ENCODE results near the gene AUH. TPM values are rescaled to one million over a fixed set of nuclear protein-coding genes. Genes with fewer than 3 reads are reported as not detected.

The AUH gene
- total and polyA plus RNA-seq, 2 donors from 2014 or later, result 31.6 to 63.5 TPM

DNA sequence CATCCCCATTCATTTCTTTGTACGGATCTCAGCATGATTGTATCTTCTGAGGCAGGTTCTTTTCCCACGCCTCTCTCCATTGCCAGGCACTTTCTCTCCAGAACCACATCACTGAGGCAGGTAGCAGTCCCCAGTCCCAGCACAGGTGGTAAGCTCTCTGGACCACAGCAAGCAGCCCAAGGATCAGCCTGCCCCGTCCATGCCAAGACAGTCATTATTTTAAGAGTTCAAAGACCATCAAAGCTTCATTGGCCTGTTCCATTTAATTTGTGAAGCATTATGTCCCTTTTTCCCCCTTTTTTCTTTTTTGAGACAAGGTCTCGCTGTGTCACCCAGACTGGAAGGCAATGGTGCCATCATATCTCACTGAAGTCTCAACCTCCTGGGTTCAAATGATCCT is 171.7 kb downstream of the AUH start:
- Histone ChIP-seq H3K27ac (ENCODE audit: low read depth in 2 of 2, low read length in 2 of 2) (no peak overlapping the region), H3K4me3 (ENCODE audit: low read length in 3 of 3) (no peak overlapping the region), H3K9me3 (ENCODE audit: control insufficient read depth in 2 of 3, insufficient read depth in 1 of 3, low read length in 3 of 3) (no peaks in the 10 kb centered on the region), H3K27me3 (ENCODE audit: control insufficient read depth, insufficient read depth, low read length) (no peaks in the 10 kb centered on the region), H3K36me3 (ENCODE audit: control insufficient read depth in 2 of 3, insufficient read depth in 3 of 3, low read length in 3 of 3) (no peaks in the 10 kb centered on the region), H3K4me1 (ENCODE audit: control insufficient read depth in 2 of 3, insufficient read depth in 2 of 3, low read depth in 1 of 3, low read length in 3 of 3) (peaks cover 10 to 29% (median 24%) of the 10 kb centered on the region in 3 donors), H3K9ac (ENCODE audit: low read length in 3 of 3) (no peak overlapping the region)
- TF ChIP-seq, protein P1, sequence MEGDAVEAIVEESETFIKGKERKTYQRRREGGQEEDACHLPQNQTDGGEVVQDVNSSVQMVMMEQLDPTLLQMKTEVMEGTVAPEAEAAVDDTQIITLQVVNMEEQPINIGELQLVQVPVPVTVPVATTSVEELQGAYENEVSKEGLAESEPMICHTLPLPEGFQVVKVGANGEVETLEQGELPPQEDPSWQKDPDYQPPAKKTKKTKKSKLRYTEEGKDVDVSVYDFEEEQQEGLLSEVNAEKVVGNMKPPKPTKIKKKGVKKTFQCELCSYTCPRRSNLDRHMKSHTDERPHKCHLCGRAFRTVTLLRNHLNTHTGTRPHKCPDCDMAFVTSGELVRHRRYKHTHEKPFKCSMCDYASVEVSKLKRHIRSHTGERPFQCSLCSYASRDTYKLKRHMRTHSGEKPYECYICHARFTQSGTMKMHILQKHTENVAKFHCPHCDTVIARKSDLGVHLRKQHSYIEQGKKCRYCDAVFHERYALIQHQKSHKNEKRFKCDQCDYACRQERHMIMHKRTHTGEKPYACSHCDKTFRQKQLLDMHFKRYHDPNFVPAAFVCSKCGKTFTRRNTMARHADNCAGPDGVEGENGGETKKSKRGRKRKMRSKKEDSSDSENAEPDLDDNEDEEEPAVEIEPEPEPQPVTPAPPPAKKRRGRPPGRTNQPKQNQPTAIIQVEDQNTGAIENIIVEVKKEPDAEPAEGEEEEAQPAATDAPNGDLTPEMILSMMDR (IDR thresholded peaks at IDR 0.05; ENCODE audit: borderline replicate concordance, extremely low read depth, insufficient read depth), result no peak
- DNase-seq, result no peak
- intact Hi-C loops (cut with DNase I), result no loop called here
- FAIRE-seq, result no peak

DNA sequence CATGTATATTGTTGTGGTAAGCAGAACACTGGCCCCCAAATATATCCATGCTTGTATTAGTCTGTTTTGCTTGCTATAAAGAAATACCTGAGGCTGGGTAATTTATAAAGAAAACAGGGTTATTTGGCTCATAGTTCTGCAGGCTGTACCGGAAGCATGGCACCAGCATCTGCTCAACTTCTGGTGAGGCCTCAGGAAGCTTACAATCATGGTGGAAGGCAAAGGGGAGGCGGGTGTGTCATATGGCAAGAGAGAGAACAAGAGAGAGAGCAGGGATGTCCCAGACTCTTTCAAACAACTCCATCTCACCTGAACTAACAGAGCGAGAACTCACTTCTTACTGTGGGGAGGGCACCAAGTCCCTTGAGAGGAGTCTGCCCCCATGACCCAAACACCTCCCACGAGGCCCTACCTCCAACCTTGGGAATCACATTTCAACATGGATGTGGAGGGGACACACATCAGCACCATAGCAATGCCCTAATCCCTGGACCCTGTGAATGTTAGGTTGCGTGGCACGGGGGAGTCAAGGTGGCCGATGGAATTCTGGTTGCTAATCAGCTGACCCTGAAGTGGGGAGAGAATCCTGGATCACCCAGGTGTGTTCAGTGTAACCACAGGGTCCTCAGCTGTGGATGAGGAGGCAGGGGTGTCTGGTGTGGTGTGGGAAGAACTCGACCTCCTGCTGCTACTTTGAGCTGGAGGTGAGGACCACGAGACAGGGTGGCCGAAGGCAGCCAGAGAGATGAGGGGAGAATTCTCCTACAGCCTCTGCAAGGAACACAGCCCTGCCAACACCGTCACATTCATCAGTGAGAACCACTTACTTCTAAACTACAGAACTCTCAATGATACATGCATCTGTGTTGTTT is 172.8 kb downstream of the AUH start:
- H3K9ac ChIP-seq (ENCODE audit: low read length in 3 of 3), result no peak overlapping the region
- DNase-seq (no peak), FAIRE-seq (no peak)
- intact Hi-C loops (cut with DNase I), result no loop called here
- TF ChIP-seq, protein P1 (IDR thresholded peaks at IDR 0.05; ENCODE audit: borderline replicate concordance, extremely low read depth, insufficient read depth), result no peak
- no peaks in the 10 kb centered on the region for H3K36me3 ChIP-seq (ENCODE audit: control insufficient read depth in 2 of 3, insufficient read depth in 3 of 3, low read length in 3 of 3)
- no peaks in the 10 kb centered on the region for H3K27me3 ChIP-seq (ENCODE audit: control insufficient read depth, insufficient read depth, low read length)
- H3K27ac ChIP-seq (ENCODE audit: low read depth in 2 of 2, low read length in 2 of 2), result no peak overlapping the region
- peaks cover 6 to 18% (median 16%) of the 10 kb centered on the region in 3 donors for H3K4me1 ChIP-seq (ENCODE audit: control insufficient read depth in 2 of 3, insufficient read depth in 2 of 3, low read depth in 1 of 3, low read length in 3 of 3)
- H3K4me3 ChIP-seq (ENCODE audit: low read length in 3 of 3), result no peak overlapping the region
- H3K9me3 ChIP-seq (ENCODE audit: control insufficient read depth in 2 of 3, insufficient read depth in 1 of 3, low read length in 3 of 3), result no peaks in the 10 kb centered on the region

DNA sequence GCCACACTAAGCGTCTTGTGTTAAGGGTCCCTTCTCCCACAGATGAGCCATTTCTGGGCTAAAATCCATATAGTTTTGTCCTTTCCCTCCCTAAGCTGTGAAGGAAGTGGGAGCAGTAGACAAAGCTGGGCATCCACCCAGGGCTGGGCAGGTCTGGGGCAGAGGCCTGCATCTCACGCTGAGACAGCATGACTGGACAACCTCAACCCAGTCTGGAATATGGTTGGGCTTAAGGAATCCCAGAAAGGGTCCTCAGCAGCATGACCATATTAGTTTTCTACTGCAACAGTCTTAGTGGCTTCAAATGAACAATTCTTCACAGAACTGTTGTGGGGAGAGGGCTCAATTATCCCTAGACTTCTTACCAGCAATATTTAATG is 173.8 kb downstream of the AUH start:
- TF ChIP-seq, protein P1 (IDR thresholded peaks at IDR 0.05; ENCODE audit: borderline replicate concordance, extremely low read depth, insufficient read depth), result no peak
- no peaks in the 10 kb centered on the region for H3K27me3 ChIP-seq (ENCODE audit: control insufficient read depth, insufficient read depth, low read length)
- no peak overlapping the region for H3K4me3 ChIP-seq (ENCODE audit: low read length in 3 of 3)
- no peak for FAIRE-seq
- H3K4me1 ChIP-seq (ENCODE audit: control insufficient read depth in 2 of 3, insufficient read depth in 2 of 3, low read depth in 1 of 3, low read length in 3 of 3), result peaks cover 6 to 15% (median 11%) of the 10 kb centered on the region in 3 donors
- intact Hi-C loops (cut with DNase I), result no loop called here
- H3K27ac ChIP-seq (ENCODE audit: low read depth in 2 of 2, low read length in 2 of 2), result no peak overlapping the region
- H3K9me3 ChIP-seq (ENCODE audit: control insufficient read depth in 2 of 3, insufficient read depth in 1 of 3, low read length in 3 of 3), result no peaks in the 10 kb centered on the region
- no peaks in the 10 kb centered on the region for H3K36me3 ChIP-seq (ENCODE audit: control insufficient read depth in 2 of 3, insufficient read depth in 3 of 3, low read length in 3 of 3)
- no peak overlapping the region for H3K9ac ChIP-seq (ENCODE audit: low read length in 3 of 3)
- no peak for DNase-seq

All from kidney (tissue), 14 donors.